Activated T-helper 17 cell treated with anti-CD3 and anti-CD28 coated beads, Interleukin-2, amount 50 U/mL, for 72 hours (primary cell): ENCODE data around the gene CPSF3. TPM values are rescaled to one million over a fixed set of nuclear protein-coding genes. Genes with fewer than 3 reads are reported as not detected.

Experiments used
- total RNA-seq, 2 donors: library from RNA; stranded (reverse); gene quantifications; one replicate each; pipeline ENCODE4 v1.2.3, GENCODE V29; 2022

CPSF3 gene
- total RNA-seq, 2 donors from 2014 or later, result 34.5 to 53.8 TPM

Other genes starting within 250 kb of the CPSF3 start
- gene ASAP2, start 216.8 kb upstream of the CPSF3 start, total RNA-seq, result under 1 TPM; 0.17 to 0.19 TPM
- 100 to 1,000 TPM; 109 to 310 TPM for gene ITGB1BP1, start 126 bp upstream of the CPSF3 start, total RNA-seq
- 10 to 100 TPM; 61.2 to 65.1 TPM for gene IAH1, start 50.9 kb downstream of the CPSF3 start, total RNA-seq
- gene ADAM17, start 132.2 kb downstream of the CPSF3 start, total RNA-seq, result 10 to 100 TPM; 22.7 to 31.2 TPM
- 100 to 1,000 TPM; 283 TPM for gene YWHAQ, start 207.3 kb downstream of the CPSF3 start, total RNA-seq